ENCODE measurements around the gene CEP104.

The CEP104 gene

DNA sequence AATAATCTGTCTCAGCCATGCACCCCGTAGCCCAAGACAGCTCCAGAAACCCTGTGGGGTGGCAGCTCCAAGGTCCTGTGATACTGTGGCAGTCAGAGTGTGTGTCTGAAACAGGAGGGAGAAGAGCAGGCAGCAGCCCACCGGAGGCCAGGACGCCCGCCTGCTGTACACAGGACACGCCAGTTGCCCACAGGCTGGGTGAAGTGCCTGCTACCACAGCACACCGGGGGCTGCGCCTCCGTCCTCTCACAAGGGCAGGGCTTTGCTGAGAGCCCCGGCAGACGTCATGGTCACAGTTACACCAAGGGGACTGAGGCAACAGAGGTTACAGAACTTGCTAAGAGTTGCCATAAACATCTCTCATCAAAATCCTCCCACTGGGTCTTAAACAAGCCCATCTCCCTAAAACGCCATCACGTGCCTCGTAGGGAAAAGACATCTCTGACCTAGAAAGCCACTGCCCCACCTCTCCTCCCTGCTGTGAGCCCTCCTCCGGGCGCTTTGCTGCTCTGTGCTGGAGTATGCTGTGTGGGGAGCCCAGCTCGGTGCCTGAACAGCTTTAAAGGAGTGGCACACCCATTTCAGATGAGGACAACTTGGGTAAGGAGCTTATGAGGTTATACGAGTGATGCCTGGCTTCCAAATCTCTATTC is 37.7 kb upstream of the CEP104 start:
- DNase-seq (ENCODE audit: low spot score), result no peak

- no peak for DNase-seq (ENCODE audit: low spot score)
These were observed 36.2 kb upstream of the CEP104 start for GRCh38 chr1:3893190-3893589.

GRCh38 chr1:3892748-3893147 is 35.7 kb upstream of the CEP104 start:
- DNase-seq (ENCODE audit: low spot score), result no peak

GRCh38 chr1:3891329-3891865 is 34.4 kb upstream of the CEP104 start:
- no peak for DNase-seq (ENCODE audit: low spot score)

DNA sequence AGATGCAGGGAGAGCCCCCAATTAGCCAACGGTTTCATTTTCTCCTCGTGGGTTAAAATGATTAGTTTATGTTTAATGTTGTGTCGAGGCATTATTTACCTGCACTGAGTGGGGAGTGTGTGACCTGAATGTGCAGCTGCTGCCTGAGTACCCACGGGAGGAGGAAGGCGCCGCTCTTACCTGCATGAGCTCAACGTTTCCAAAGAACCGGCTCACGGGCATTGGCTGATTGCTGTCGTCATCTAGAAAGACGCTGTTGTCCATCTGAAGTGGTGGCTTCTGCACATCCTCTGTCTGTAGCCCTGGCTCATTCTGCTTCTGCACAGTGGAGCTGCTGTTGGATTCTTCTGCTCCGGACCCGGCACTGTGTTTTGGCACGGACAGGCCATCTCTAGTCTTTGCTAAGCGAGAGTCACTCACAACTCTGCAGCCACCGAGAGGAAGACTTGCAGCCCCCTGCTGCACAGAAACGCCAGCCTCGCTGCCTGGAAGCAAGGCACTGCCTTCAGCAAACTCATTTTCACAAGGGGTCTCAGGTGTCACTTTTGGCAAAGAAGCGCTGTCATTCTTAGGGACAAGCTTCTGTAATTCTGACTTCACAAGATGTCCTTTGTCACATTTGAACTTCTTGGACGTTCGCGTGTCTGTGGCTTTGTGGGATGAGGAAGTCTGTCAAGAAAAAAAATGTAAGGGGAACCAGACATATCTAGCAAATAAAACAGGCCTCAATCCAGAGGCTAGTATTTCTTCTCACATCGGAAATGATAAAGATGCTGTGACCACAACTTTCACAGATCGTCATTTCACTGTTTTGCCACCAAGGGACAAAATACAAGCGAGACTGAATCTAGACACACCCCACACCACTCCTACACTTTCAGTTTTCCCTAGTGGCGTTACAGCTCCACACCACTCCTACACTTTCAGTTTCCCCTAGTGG is 33.6 kb upstream of the CEP104 start:
- no peak for DNase-seq (ENCODE audit: low spot score)

DNA sequence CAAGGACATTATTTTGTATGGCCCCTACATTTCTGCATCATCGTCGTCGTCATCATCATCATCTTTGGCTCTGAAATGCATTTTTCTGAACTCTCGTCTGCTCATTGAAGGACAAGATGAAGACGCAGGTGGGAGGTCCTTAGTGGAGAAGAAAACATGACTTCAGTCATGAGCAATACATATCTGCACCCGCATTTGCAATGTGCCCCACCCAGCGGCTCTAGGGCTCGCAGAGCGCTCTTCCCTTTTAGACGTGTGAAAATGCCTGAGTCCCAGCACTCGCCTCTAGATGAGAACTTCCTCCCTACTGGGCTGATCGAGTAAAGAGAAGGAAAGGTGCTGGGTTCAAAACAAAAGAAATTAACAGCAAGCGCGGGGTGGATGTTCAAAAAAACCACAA is 32.9 kb upstream of the CEP104 start:
- no peak for DNase-seq (ENCODE audit: low spot score)

DNA sequence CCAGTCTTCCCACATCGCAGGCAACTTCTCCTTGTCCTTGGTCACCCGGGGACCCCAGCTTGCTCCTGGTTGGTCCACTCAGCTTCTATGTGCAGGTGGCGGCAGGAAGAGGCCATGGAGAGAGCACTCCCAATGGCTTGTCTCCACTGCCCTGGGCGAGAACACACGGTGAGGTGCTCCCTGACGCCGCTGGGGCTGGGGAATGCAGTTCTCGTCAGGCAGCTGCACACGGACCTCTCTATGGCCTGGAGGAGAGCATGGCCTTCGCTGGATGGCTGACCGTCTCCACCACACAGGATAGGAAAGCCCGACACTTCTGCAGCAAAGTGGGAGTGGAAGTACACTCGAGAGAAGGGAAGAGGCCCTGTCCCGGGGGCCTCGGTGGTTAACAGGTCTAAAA is 31.3 kb upstream of the CEP104 start:
- DNase-seq (ENCODE audit: low spot score), result no peak

GRCh38 chr1:3886691-3887090 is 29.7 kb upstream of the CEP104 start:
- DNase-seq (ENCODE audit: low spot score), result no peak

- no peak for DNase-seq (ENCODE audit: low spot score)
These were observed 29.2 kb upstream of the CEP104 start for GRCh38 chr1:3886106-3886670.

- DNase-seq (ENCODE audit: low spot score), result no peak
These were observed 28.6 kb upstream of the CEP104 start for GRCh38 chr1:3885611-3886010.

DNA sequence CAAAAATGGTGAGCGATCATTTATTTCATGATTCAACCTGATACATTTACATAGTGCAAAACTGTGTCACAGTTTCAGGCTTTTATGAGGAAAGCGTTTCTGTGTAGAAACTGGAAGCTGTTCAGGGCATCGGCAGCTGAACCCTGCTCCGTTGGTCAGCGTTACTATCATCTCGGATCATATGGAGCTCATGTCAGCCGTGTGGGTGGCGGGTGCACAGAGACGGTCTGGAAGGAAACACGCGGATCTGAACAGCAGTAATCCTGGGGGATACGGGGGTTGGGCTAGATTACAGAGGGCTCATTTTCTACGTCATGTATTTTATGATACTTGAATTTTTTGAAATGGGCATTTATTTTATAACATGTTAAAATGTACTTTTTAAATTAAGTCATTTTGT is 28.0 kb upstream of the CEP104 start:
- DNase-seq (ENCODE audit: low spot score), result no peak

DNA sequence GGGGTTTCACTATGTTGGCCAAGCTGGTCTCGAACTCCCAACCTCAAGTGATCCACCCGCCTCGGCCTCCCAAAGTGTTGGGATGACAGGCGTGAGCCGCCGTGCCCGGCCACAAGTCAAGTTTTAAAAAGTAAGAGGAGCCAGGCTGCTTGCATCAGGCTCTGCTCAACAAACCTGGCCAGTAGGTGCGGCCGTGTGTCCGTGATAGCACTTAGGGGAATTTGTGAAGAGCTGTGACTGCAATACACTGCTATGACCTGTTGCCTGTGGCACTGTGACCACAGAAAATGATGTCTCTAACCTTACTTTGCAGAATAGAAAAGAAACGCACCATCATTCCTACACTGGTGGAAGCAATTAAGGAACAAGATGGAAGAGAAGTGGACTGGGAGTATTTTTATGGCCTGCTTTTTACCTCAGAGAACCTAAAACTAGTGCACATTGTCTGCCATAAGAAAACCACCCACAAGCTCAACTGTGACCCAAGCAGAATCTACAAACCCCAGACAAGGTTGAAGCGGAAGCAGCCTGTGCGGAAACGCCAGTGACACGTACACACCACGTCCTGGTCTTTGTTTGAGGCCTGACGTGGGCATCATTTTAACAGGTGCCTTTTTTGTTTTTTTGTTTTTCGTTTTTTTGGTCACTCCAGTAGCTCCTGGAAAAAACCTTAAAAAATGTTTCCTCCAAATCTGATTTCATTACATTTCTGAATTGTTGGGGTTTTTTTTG is 26.3 kb upstream of the CEP104 start:
- no peak for DNase-seq (ENCODE audit: low spot score)

DNA sequence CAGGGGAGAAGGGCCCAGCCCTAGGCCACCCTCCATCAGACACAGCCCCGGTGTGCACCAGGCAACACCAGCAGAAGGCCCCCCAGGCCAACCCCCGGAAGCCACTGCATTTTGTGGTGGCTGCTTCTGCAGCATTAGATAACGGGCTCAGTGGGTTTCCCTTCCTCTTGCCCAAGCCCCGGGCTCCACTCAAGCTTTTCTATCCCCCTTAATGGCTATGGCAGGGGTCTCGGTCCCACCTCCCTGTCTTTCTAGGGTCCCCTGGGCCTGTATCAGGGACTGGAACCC is 24.1 kb upstream of the CEP104 start:
- DNase-seq (ENCODE audit: low spot score), result no peak

- DNase-seq (ENCODE audit: low spot score), result no peak
These were observed 23.6 kb upstream of the CEP104 start for GRCh38 chr1:3880429-3881192.

DNA sequence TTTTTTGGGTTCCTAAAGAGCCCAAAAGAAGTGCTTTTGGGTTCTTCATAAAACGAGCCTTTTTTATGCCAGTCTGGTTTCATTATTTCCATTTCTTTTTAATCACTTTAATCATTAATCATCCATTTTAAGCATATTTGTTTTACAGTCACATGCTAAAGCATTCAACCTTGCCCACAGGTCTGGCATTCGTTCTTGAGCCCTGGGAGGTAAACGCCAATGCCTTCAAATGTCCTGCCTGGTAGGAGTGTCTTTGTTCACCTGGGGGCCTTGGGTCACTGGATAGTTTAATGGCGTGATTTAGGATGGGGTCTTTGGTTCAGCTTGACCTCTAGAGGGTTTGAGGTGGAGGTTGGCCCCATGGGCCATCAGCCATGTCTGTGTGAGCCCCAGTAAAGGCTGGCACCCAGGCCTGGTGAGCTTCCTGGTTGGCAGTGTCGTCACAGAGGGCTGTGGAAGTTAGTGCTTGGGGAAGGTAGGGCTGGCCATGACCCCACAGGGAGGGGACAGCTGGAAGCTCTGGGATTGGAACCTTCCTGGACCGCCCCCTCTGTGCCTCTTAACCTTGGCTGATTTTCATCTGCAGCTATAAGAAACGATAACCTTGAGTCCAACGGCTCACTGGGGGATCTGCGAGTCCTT is 22.9 kb upstream of the CEP104 start:
- no peak for DNase-seq (ENCODE audit: low spot score)

DNA sequence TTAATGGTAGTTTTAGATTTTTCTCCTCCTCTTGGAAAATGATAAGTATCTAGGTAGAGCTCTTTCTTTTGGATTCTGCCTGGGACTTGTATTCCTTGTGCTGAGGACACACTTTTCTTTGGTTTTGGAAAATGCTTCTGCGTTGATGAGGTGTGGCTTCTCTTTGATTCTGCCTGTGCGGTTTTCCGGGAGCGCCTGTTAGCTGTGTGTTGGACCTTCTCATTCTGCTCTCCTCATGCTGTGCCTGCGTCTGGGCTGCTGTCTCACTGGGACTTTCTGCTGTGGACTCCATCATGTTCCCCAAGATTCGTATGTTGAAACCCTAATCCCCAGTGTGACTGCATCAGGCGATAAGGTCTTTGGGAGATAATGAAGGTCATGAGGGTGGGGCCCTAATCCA is 22.1 kb upstream of the CEP104 start:
- DNase-seq (ENCODE audit: low spot score), result no peak

DNA sequence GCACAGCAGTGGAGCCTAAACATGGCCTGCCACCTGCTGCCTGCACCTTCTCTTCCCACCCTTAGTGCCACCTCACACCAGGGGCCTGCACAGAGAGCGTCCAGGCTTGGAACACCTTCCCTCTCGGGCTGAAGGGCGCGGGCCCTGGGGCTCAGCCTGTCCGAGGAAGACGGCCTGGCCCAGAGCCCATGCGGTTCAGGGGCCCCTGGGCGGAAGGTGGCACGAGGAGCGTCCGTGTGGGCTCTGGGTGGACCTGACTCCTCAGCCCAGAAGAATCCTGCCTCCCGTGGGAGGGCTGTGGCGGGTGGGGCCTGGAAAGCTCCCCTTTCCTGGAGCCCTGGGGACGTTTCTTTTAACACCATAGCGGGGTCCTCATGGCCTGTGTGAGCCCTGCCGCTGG is 19.7 kb upstream of the CEP104 start:
- DNase-seq (ENCODE audit: low spot score), result no peak

GRCh38 chr1:3874736-3875135 is 17.7 kb upstream of the CEP104 start:
- DNase-seq (ENCODE audit: low spot score), result no peak

DNA sequence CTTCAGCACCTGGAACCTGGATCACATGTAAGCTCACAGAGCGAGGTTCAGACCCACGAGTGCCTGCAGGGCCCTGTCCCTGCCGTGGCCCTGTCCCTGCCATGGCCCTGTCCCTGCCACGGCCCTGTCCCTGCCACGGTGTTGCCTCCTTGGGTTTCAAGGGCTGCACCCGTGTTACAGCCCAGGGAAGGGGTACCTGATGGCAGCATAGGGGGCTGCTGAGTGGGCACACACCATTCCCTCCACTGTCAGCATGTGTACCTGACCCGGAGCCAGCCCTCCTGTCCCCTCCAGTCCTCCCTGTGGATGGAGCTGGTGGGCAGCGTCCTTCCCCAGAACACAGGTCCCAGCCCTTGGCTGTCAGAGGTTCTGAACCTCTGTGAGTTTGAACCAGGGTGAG is 15.5 kb upstream of the CEP104 start:
- no peak for DNase-seq (ENCODE audit: low spot score)

- no peak for DNase-seq (ENCODE audit: low spot score)
These were observed 14.4 kb upstream of the CEP104 start for GRCh38 chr1:3871451-3871805.

DNA sequence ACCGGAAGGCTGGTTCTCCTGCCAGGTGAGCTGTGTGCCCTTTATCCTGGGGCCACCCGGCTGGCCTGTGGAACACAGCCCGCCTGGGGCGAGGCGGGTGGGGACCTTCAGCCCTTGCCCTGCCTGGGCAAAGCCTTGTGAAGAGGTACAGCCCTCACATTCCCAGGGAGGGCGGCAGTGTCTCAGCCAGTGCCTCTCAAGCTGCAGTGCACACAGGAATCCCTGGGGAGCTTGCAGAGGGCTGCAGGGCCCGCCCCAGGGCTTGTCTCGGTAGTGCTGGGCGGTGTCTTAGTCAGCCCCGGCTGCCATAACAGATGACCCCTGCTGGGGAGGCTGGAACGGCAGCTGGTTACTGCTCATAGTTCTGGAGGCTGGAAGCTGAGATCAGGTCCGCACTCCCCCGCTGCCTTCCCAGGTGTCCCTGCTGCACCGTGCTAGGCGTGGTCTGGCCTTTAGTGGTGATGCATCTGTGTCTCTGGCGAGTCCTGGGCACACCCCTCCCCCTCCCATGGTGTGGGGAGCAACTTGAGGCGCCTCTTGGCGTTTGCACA is 12.8 kb upstream of the CEP104 start:
- DNase-seq (ENCODE audit: low spot score), result peak; percentile 60

Measured in ecto neural progenitor cell (in vitro differentiated cells).